Activated naive CD4-positive, alpha-beta T cell treated with anti-CD3 and anti-CD28 coated beads for 36 hours (primary cell): Measurements from ENCODE around the gene PREX1. TPM values are rescaled to one million over a fixed set of nuclear protein-coding genes. Genes with fewer than 3 reads are reported as not detected.

Experiments
- CTCF ChIA-PET: fragments of 350-600 bp; sonication (Branson Sonifier 250); formaldehyde crosslinking; loops from one replicate; lab custom pipeline; 2021; ENCODE audit warnings: antibody characterized with exemption; lab: Charles Lee
- DNase-seq: peaks from one replicate; pipeline ENCODE4 v3.0.0-alpha.2; 2020
- H3K27ac Mint-ChIP-seq: one replicate; pipeline ENCODE4 v1.8.0; 2021; ENCODE audit warnings: mild to moderate bottlenecking, mixed read lengths
- H3K27me3 Mint-ChIP-seq: one replicate; pipeline ENCODE4 v1.8.0; 2021; ENCODE audit warnings: low read depth, mixed read lengths
- H3K36me3 Mint-ChIP-seq: one replicate; pipeline ENCODE4 v1.8.0; 2021; ENCODE audit warnings: low read depth, mixed read lengths
- H3K4me1 Mint-ChIP-seq: one replicate; pipeline ENCODE4 v1.8.0; 2021; ENCODE audit warnings: low read depth, mixed read lengths
- H3K4me3 Mint-ChIP-seq: one replicate; pipeline ENCODE4 v1.8.0; 2021; ENCODE audit warnings: mild to moderate bottlenecking, moderate library complexity, mixed read lengths
- H3K9me3 Mint-ChIP-seq: one replicate; pipeline ENCODE4 v1.8.0; 2021; ENCODE audit warnings: mixed read lengths
- intact Hi-C: fragments of 100-400 bp; cut with micrococcal nuclease; formaldehyde crosslinking; loops from one replicate; pipeline ENCODE4 v1.15.1; 2023
- total RNA-seq, 2 experiments: library from RNA; stranded (reverse); gene quantifications; one replicate each; pipeline ENCODE4 v1.2.3, GENCODE V29; 2021

Gene PREX1
- total RNA-seq, 2 experiments from 2014 or later: 43.7 to 44.2 TPM

DNA sequence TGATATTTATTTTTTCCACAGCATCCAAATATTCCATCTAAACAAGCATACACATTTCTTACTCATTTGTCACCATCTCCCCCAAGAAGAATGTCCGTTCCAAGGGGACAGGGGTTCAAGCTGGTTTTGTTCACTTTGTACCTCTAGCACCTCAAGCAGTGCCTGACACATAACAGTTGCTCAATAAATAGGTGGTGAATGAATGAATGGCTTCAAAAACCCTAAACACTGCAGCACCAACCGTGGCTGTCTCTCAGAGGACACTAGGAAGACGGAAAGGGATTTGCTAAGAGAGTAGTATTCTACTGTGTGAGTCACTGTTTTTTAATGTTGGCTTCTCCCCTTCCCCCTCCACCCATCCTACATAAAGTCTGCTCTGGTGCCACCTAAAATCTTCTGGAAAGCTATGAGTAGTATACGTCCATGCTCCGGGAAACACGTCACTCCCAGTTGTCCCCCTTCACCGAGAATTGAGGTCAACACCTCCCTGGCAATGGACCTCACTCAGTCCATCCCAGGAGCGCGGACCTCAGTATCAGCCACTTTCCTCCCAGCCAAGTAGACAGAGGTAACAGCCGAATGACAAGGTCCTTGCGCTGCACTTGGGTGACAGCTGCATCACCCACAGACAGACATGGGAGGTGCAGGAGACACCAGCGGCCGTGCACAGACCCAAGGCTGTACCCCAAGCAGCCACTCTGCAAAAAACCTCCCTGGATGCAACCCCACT lies 107.4 kb downstream of the PREX1 start:
- Mint-ChIP-seq H3K4me1 (peaks cover 48% of the 10 kb centered on the region), H3K27me3 (no peaks in the 10 kb centered on the region), H3K9me3 (no peaks in the 10 kb centered on the region), H3K36me3 (peaks cover 2% of the 10 kb centered on the region), H3K4me3 (no peak overlapping the region), H3K27ac (peak overlapping the region; percentile 32)
- no peak for DNase-seq
- CTCF ChIA-PET: no interaction called here
- intact Hi-C loops: no loop called here

DNA sequence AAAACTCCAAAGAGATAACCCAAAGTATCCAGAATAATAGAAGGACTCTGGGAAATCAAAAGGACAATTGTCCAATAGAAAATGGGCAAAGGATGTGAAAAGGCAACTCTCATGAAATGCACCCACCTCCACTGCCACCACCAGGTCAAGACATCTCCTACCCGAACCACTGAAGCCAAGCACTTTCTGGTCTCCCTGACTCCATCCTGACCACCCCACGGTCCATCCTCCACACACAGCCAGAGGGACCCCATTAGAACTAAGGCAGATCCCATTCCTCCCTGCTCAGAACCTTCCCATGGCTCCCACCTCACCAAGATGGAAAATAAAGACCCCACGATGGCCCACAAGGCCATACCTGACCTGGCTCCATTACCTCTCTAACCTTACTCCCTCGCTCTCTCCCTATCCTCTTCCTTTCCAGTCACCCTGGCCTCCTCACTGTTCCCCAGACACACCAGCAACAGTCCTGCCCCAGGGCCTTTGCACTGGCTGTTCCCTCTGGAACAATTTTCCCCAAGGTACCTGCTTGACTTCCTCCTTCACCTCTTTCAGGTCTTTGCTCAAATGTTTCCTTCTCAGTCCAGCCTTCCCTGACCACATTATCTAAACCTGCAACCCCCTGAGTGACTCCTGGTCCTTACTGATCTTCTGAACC lies 108.1 kb downstream of the PREX1 start:
- Mint-ChIP-seq H3K36me3 (peaks cover 2% of the 10 kb centered on the region), H3K4me1 (peaks cover 50% of the 10 kb centered on the region), H3K4me3 (peak overlapping the region; percentile 11), H3K27ac (peak overlapping the region; percentile 32), H3K9me3 (no peaks in the 10 kb centered on the region), H3K27me3 (no peaks in the 10 kb centered on the region)
- DNase-seq: no peak
- CTCF ChIA-PET: no interaction called here
- intact Hi-C loops: loop anchor here (5.0 kb wide), 1 partner anchor 62 kb away; no protein-coding TSS in a partner anchor

DNA sequence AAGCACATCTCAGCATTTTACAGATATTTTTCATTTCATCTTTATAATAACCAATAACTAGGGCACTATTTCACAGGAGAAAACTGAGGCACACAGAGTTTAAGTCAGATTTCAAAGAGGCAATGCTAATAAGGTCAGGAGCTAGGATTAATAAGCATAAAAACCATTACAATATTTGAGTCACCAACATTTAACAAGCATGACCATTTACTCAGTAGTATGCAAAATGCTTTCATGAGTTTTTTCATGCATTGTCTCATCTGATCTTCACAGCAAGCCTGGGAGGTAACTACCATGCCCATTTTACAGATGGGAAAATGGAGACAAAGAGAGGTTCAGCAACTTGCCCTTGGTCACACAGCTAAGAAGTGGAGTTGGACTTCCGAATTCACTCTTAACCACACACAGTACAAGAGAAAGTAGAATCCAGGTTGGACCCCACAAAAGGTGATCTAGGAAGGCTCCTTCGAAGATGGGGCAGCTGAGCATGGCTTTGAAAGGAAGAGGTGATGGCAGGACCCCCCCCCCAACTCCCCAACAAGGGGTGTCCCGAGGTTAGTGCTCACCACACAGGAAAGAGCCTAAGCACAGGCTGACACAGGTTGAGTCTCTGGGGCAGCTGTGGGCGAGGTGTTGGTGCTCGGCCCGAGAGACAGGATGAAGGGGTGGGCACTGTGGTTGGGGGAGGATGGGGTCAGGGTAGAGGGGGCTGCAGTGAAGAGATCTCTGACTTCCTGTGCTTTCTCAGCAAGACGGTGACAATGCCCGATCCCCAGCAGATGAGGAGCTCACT lies 108.8 kb downstream of the PREX1 start:
- H3K27me3 Mint-ChIP-seq: no peaks in the 10 kb centered on the region
- peak overlapping the region; percentile 11 for H3K4me3 Mint-ChIP-seq
- peak; percentile 32 for DNase-seq
- peaks cover 51% of the 10 kb centered on the region for H3K4me1 Mint-ChIP-seq
- H3K36me3 Mint-ChIP-seq: peaks cover 2% of the 10 kb centered on the region
- CTCF ChIA-PET: interaction anchor here (1.0 to 1.9 kb wide), 2 partner anchors 12 to 61 kb away, joined by 3 to 5 read pairs; no protein-coding TSS in a partner anchor
- no peaks in the 10 kb centered on the region for H3K9me3 Mint-ChIP-seq
- no peak overlapping the region for H3K27ac Mint-ChIP-seq
- intact Hi-C loops: loop anchor here (5.0 kb wide), 1 partner anchor 62 kb away; no protein-coding TSS in a partner anchor

DNA sequence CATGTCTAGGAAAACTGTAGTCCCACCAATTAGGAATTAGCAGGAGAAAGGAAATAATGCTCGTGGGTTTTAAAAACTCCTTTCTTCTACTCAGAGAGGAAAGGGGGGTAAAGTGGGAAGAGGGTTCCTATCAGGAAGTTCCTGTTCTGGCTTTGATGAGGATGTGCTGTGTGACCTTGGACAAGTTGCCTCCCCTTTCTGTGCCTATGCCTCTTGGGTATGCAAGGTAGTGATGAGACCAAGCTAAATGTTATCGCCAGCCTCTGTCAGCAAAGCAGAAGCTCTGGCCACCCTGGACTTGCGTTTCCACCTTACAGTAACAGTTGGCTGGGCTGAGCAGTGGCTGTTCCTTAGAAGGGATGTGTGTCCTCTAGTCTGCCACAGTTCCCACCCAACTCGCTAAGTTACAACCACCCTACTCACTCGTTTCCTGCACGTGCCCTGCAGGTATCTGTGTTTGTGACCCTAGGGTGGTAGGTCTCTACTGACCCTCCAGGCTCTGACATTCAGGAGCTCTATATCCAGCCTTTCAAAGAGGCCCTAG lies 110.0 kb downstream of the PREX1 start:
- DNase-seq: no peak
- Mint-ChIP-seq H3K4me1 (peaks cover 51% of the 10 kb centered on the region), H3K9me3 (no peaks in the 10 kb centered on the region), H3K4me3 (no peak overlapping the region), H3K27me3 (no peaks in the 10 kb centered on the region), H3K27ac (peak overlapping the region; percentile 81), H3K36me3 (peaks cover 2% of the 10 kb centered on the region)
- CTCF ChIA-PET: interaction anchor here (0.7 to 1.9 kb wide), 2 partner anchors 11 to 352 kb away, joined by 5 read pairs; no protein-coding TSS in a partner anchor
- intact Hi-C loops: loop anchor here (2.0 to 5.0 kb wide), 2 partner anchors 60 to 107 kb away; no protein-coding TSS in a partner anchor

DNA sequence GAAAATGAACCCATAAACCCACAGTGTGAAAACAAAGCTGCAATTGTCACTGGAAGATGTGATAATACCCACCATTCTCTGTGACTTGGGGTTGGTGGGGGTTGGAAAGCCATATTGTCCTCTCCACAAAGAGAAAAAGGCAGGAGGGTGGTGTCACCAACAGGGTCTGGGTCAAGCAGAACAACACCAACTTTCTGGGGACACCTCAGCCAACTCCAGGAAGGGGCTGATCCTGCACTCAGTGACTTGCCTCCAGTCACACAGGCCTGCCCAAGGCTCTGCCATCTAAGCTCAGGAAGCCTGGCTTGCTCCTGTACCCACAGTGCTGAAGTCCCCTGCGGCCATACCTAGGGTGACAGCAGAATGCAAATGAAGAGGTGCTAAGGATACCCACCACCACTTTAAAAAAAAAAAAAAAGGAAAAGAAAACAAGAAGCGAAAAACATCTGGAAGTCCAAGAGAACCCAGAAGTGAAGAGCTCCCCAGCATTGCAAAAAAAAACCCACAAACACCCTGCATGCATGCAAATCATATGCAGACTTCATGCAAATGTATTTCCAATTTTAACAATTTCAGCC lies 110.6 kb downstream of the PREX1 start:
- Mint-ChIP-seq H3K36me3 (peaks cover 2% of the 10 kb centered on the region), H3K27me3 (no peaks in the 10 kb centered on the region), H3K27ac (peak overlapping the region; percentile 81), H3K9me3 (no peaks in the 10 kb centered on the region), H3K4me3 (no peak overlapping the region), H3K4me1 (peaks cover 51% of the 10 kb centered on the region)
- intact Hi-C loops: loop anchor here (2.0 to 5.0 kb wide), 2 partner anchors 60 to 108 kb away; no protein-coding TSS in a partner anchor
- CTCF ChIA-PET: interaction anchor here (0.7 to 1.9 kb wide), 3 partner anchors 10 to 353 kb away, joined by 5 read pairs; no protein-coding TSS in a partner anchor
- DNase-seq: no peak

DNA sequence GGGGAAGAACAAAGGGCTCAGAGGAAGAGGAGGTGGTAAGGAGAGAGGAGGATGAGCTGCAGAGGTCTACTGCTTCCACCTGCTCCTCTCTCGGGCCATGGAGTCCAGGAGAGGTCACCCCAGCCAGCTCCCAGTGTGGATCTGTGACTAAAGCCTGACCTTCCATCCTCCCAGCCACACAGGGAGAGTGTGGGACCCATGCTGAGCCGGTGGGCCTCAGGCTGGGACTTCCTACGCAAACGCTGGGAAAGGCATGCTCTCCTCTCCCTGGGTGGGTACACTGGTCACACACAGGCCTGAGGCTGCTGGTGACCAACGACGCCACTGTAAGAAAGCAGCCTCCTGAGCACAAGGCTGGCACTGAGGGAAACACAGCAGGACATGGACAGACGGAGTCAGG lies 111.3 kb downstream of the PREX1 start:
- no peaks in the 10 kb centered on the region for H3K27me3 Mint-ChIP-seq
- H3K9me3 Mint-ChIP-seq: no peaks in the 10 kb centered on the region
- H3K36me3 Mint-ChIP-seq: peaks cover 2% of the 10 kb centered on the region
- CTCF ChIA-PET: interaction anchor here (1.2 kb wide), 1 partner anchor 188 kb away, joined by 5 read pairs; no protein-coding TSS in a partner anchor
- DNase-seq: no peak
- peak overlapping the region; percentile 26 for H3K4me3 Mint-ChIP-seq
- peak overlapping the region; percentile 81 for H3K27ac Mint-ChIP-seq
- intact Hi-C loops: loop anchor here (2.0 to 5.0 kb wide), 2 partner anchors 59 to 108 kb away; no protein-coding TSS in a partner anchor
- peaks cover 51% of the 10 kb centered on the region for H3K4me1 Mint-ChIP-seq

DNA sequence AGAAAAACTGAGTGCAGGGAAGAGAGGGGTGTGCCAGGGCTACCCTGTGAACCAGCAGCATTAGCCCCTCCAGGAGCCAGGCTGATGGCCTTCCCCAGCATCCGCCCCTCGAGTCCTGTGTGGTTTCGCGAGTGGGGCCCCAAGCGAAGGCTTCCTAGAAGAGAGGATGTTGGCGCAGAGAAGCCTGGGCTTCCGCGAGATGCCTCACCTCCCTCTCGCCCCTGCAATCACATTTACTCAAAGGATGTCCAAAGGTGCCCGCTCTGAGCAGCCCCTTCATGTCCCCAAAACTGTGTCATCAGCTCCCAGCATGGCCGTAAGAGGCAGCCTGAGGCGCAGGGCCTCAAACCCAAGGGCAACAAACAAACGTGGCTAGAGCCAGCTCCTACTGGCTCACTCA lies 111.7 kb downstream of the PREX1 start:
- intact Hi-C loops: loop anchor here (2.0 to 5.0 kb wide), 2 partner anchors 59 to 109 kb away; no protein-coding TSS in a partner anchor
- Mint-ChIP-seq H3K9me3 (no peaks in the 10 kb centered on the region), H3K27me3 (no peaks in the 10 kb centered on the region), H3K4me1 (peaks cover 48% of the 10 kb centered on the region), H3K36me3 (peaks cover 2% of the 10 kb centered on the region), H3K27ac (peak overlapping the region; percentile 81), H3K4me3 (peak overlapping the region; percentile 26)
- peak; percentile 71 for DNase-seq
- CTCF ChIA-PET: interaction anchor here (1.2 to 1.5 kb wide), 2 partner anchors 58 to 189 kb away, joined by 4 to 5 read pairs; no protein-coding TSS in a partner anchor

DNA sequence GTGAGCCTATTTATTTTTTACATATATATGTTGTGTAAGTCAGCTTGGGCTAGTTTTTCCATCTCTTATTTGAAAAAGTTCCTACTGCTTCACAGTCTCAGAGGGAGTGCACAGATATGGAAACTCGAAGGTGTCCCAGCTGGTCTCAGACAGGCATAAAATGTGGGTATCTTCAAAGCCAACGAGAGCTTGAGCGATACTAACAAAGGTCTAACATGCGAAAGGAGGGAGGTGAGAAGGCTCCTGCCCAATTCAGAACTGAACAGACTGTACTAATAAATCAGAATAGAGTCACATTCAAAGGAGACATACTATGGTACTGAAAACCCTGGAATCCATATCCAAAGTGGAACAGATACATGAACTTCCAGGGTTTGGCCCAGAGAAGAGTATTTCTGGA lies 113.0 kb downstream of the PREX1 start:
- no peaks in the 10 kb centered on the region for H3K27me3 Mint-ChIP-seq
- intact Hi-C loops: loop anchor here (5.0 kb wide), 1 partner anchor 57 kb away; no protein-coding TSS in a partner anchor
- H3K27ac Mint-ChIP-seq: peak overlapping the region; percentile 14
- H3K4me1 Mint-ChIP-seq: peaks cover 43% of the 10 kb centered on the region
- no peaks in the 10 kb centered on the region for H3K9me3 Mint-ChIP-seq
- H3K36me3 Mint-ChIP-seq: peaks cover 4% of the 10 kb centered on the region
- CTCF ChIA-PET: interaction anchor here (1.5 kb wide), 1 partner anchor 57 kb away, joined by 4 read pairs; no protein-coding TSS in a partner anchor
- H3K4me3 Mint-ChIP-seq: no peak overlapping the region
- DNase-seq: no peak

DNA sequence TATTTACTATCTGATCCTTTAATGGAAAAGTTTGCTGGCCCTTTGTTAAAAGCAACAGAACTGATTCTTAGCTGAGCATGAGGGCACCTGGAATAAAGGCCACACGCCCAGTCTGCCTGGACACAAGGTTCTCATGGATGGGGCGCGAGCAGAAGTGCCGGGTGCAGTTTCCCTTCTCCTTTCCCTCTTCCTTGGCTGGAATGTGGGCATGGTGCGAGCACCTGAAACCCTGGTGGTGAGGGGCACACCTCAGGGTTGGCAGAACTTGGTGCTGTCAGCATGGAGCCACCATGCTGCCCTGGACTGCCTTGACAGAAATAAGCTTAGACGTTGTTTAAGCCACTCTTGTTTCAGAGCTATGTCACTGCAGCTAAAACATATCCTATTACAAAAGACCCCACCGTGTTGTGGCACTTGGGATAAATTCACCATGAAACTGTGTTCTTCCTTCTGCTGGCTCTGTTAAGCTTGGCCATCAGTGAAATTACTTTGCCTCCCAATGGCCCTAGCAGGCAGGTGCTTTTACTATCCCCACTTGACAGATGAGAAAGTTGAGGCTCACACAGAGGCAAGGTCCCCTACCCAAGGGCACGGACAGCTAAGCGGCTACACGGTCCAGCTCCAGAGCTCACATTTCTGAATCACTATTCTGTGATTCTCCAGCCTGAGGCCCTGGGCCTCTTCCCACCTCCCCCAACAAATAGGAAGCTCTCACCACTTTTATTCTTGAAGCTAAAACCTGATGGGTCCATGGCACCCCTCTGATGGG lies 115.9 kb downstream of the PREX1 start:
- H3K4me1 Mint-ChIP-seq: peaks cover 22% of the 10 kb centered on the region
- intact Hi-C loops: no loop called here
- H3K27me3 Mint-ChIP-seq: no peaks in the 10 kb centered on the region
- peaks cover 5% of the 10 kb centered on the region for H3K36me3 Mint-ChIP-seq
- no peak for DNase-seq
- CTCF ChIA-PET: interaction anchor here (0.7 kb wide), 1 partner anchor 34 kb away, joined by 3 read pairs; no protein-coding TSS in a partner anchor
- no peak overlapping the region for H3K4me3 Mint-ChIP-seq
- no peak overlapping the region for H3K27ac Mint-ChIP-seq
- H3K9me3 Mint-ChIP-seq: no peaks in the 10 kb centered on the region

DNA sequence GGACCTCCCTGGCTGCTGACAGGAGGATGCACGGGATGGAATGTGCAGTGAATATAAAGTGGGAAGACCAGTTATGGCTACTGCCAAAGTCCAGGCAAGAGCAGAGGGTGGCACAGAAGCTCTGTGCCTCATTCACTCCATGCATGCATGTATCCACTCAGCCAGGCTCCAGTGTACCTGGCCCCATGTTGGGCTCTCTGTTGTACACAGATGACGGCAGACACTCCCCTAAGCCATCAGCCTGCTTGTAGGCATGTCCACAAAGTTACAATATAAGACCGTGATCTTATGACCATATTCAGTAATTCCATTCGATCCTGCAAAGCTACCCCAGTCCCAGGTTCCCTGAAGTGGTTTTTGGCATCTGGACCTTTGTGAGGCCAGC lies 116.8 kb downstream of the PREX1 start:
- DNase-seq: no peak
- H3K27ac Mint-ChIP-seq: no peak overlapping the region
- H3K4me3 Mint-ChIP-seq: no peak overlapping the region
- H3K9me3 Mint-ChIP-seq: no peaks in the 10 kb centered on the region
- intact Hi-C loops: no loop called here
- peaks cover 3% of the 10 kb centered on the region for H3K36me3 Mint-ChIP-seq
- peaks cover 22% of the 10 kb centered on the region for H3K4me1 Mint-ChIP-seq
- CTCF ChIA-PET: no interaction called here
- no peaks in the 10 kb centered on the region for H3K27me3 Mint-ChIP-seq
